Mammary epithelial cell (primary cell): ENCODE results near the gene ABRACL.

Experiments
- CTCF ChIP-seq, 2 donors: IDR thresholded peaks in 1 of 2; conservative IDR thresholded peaks in 1 of 2; 2 replicates each; pipeline ENCODE4 v1.5.1; 2011 to 2012; ENCODE audit warnings: inconsistent platforms in 2 of 2, low read length in 2 of 2, mild to moderate bottlenecking in 2 of 2, control low read depth in 1 of 2, low read depth in 1 of 2; ENCODE audit not compliant: insufficient read depth in 1 of 2; ENCODE audit errors: extremely low read depth in 1 of 2
- EZH2 ChIP-seq: IDR thresholded peaks from 2 replicates; pipeline ENCODE4 v1.6.1; 2012; ENCODE audit warnings: low read length, inconsistent platforms, borderline replicate concordance

GRCh38 chr6:138999949-139000725 is 28.4 kb upstream of the ABRACL start:
- TF ChIP-seq CTCF (conservative IDR thresholded peaks at IDR 0.05 in 1 of 2, IDR thresholded peaks at IDR 0.05 in 1 of 2; ENCODE audit: extremely low read depth in 1 of 2, insufficient read depth in 1 of 2, low read depth in 1 of 2, low read length in 2 of 2) (no peak), EZH2 (no peak)
